CD4-positive, CD25-positive, alpha-beta regulatory T cell (primary cell): Measurements from ENCODE around the gene ARL16. TPM values are rescaled to one million over a fixed set of nuclear protein-coding genes. Genes with fewer than 3 reads are reported as not detected.

ENCODE experiments used
- ATAC-seq, 2 donors: fragments of 150-1000 bp; cut with Tn5 transposase; one replicate each; pipeline ENCODE4 v1.10.0; 2021; ENCODE audit warnings: low read depth in 2 of 2, moderate number of reproducible peaks in 2 of 2, moderate library complexity in 1 of 2
- DNase-seq, 3 donors: peaks; one replicate each; pipeline versions ENCODE4 v3.0.0 to v3.0.0-alpha.2; 2012 to 2022; ENCODE audit warnings: mixed read lengths in 1 of 3
- H3K27ac ChIP-seq: one replicate; pipeline ENCODE4 v1.7.0; 2013; ENCODE audit warnings: mild to moderate bottlenecking, low read length; ENCODE audit not compliant: insufficient read depth, poor library complexity, severe bottlenecking
- H3K27me3 ChIP-seq: one replicate; pipeline ENCODE4 v1.7.0; 2013; ENCODE audit warnings: low read length; ENCODE audit not compliant: control insufficient read depth, insufficient read depth
- H3K36me3 ChIP-seq: one replicate; pipeline ENCODE4 v1.7.0; 2013; ENCODE audit warnings: mild to moderate bottlenecking, low read length, moderate library complexity; ENCODE audit not compliant: control insufficient read depth, insufficient read depth
- H3K4me1 ChIP-seq: 2 replicates; pipeline ENCODE4 v1.7.0; 2013; ENCODE audit warnings: mild to moderate bottlenecking, low read length; ENCODE audit not compliant: insufficient read depth, control insufficient read depth, poor library complexity, severe bottlenecking
- H3K4me3 ChIP-seq: one replicate; pipeline ENCODE4 v1.7.0; 2013; ENCODE audit warnings: low read depth, mild to moderate bottlenecking, low read length, moderate library complexity
- H3K9me3 ChIP-seq, 2 experiments: 1 replicate in 1 of 2; 2 replicates in 1 of 2; pipeline ENCODE4 v1.7.0; 2013; ENCODE audit warnings: low read length in 2 of 2, mild to moderate bottlenecking in 1 of 2, moderate library complexity in 1 of 2; ENCODE audit not compliant: control insufficient read depth in 2 of 2
- H3K27ac Mint-ChIP-seq, 3 donors: one replicate each; pipeline ENCODE4 v1.8.0; 2020 to 2022; ENCODE audit warnings: mild to moderate bottlenecking in 3 of 3, mixed read lengths in 3 of 3, moderate library complexity in 2 of 3
- H3K27me3 Mint-ChIP-seq: one replicate; pipeline ENCODE4 v1.8.0; 2022; ENCODE audit warnings: mild to moderate bottlenecking, mixed read lengths
- H3K36me3 Mint-ChIP-seq: one replicate; pipeline ENCODE4 v1.8.0; 2020; ENCODE audit warnings: mixed read lengths
- H3K4me1 Mint-ChIP-seq, 4 donors: one replicate each; pipeline ENCODE4 v1.8.0; 2020 to 2022; ENCODE audit warnings: mixed read lengths in 4 of 4, mild to moderate bottlenecking in 1 of 4
- H3K4me3 Mint-ChIP-seq, 4 donors: one replicate each; pipeline ENCODE4 v1.8.0; 2020 to 2022; ENCODE audit warnings: mild to moderate bottlenecking in 4 of 4, mixed read lengths in 4 of 4, moderate library complexity in 3 of 4
- H3K9me3 Mint-ChIP-seq, 7 donors: one replicate each; pipeline ENCODE4 v1.8.0; 2020 to 2022; ENCODE audit warnings: mixed read lengths in 7 of 7, mild to moderate bottlenecking in 3 of 7, moderate library complexity in 2 of 7
- polyA plus RNA-seq, 4 donors: library from polyadenylated mRNA; unstranded; fragments of 300-500 nt; fragmentation: Illumina TruSeq; gene quantifications; one replicate each; pipeline ENCODE4 v1.2.3, GENCODE V29; 2021
- total RNA-seq: library from RNA; stranded (reverse); gene quantifications from one replicate; pipeline ENCODE4 v1.2.3, GENCODE V29; 2022

The ARL16 gene
- total and polyA plus RNA-seq, 5 donors from 2014 or later = 24.7 to 34.7 (median 26.5) TPM

DNA sequence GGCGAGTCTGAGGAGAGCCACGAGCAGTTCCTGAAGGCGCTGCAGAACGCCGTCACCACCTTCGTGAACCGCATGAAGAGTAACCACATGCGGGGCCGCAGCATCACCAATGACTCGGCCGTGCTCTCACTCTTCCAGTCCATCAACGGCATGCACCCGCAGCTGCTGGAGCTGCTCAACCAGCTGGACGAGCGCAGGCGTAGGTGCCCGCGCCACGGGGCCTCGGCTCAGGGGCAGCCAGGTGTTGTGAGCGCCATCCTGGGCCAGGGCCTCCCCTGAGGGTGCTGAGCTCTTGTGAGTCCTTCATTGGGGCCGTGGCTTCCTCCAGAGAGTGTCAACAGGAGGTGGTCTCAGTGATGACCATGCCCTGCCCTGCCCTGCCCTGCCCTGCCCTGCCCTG lies 12.2 kb upstream of the ARL16 start:
- peaks cover 12% of the 10 kb centered on the region for H3K36me3 Mint-ChIP-seq

GRCh38 chr17:81695211-81695610 lies 11.6 kb upstream of the ARL16 start:
- Mint-ChIP-seq H3K9me3 (no peaks in the 10 kb centered on the region), H3K4me3 (no peak overlapping the region), H3K4me1 (peaks cover 0 to under 1% (median 0%) of the 10 kb centered on the region in 4 donors), H3K27me3 (no peaks in the 10 kb centered on the region), H3K27ac (no peak overlapping the region), H3K36me3 (peaks cover 12% of the 10 kb centered on the region)
- Histone ChIP-seq H3K9me3 (no peaks in the 10 kb centered on the region), H3K4me3 (no peak overlapping the region), H3K36me3 (peaks cover 68% of the 10 kb centered on the region), H3K27me3 (no peaks in the 10 kb centered on the region), H3K4me1 (no peaks in the 10 kb centered on the region), H3K27ac (no peak overlapping the region)
- ATAC-seq = no peak
- DNase-seq = no peak

More for the DNA sequence above, 12.2 kb upstream of the ARL16 start:
- no peak overlapping the region for H3K27ac Mint-ChIP-seq
- ATAC-seq (no peak), DNase-seq (no peak)
- H3K4me1 Mint-ChIP-seq = peaks cover 0 to 2% (median 0%) of the 10 kb centered on the region in 4 donors
- H3K4me1 ChIP-seq = no peaks in the 10 kb centered on the region
- peaks cover 65% of the 10 kb centered on the region for H3K36me3 ChIP-seq
- H3K27ac ChIP-seq = no peak overlapping the region
- H3K4me3 Mint-ChIP-seq = no peak overlapping the region
- no peaks in the 10 kb centered on the region for H3K27me3 ChIP-seq
- no peaks in the 10 kb centered on the region for H3K27me3 Mint-ChIP-seq
- H3K4me3 ChIP-seq = no peak overlapping the region
- no peaks in the 10 kb centered on the region for H3K9me3 Mint-ChIP-seq
- H3K9me3 ChIP-seq = no peaks in the 10 kb centered on the region

- peaks cover 72% of the 10 kb centered on the region for H3K36me3 ChIP-seq
- DNase-seq (no peak), ATAC-seq (no peak)
- no peaks in the 10 kb centered on the region for H3K4me1 ChIP-seq
- no peaks in the 10 kb centered on the region for H3K9me3 ChIP-seq
- no peak overlapping the region for H3K4me3 Mint-ChIP-seq
- H3K9me3 Mint-ChIP-seq = no peaks in the 10 kb centered on the region
- H3K4me1 Mint-ChIP-seq = peaks cover 0 to 4% (median 0%) of the 10 kb centered on the region in 4 donors
- H3K4me3 ChIP-seq = no peak overlapping the region
- no peak overlapping the region for H3K27ac ChIP-seq
- H3K27ac Mint-ChIP-seq = no peak overlapping the region
- no peaks in the 10 kb centered on the region for H3K27me3 Mint-ChIP-seq
- H3K27me3 ChIP-seq = no peaks in the 10 kb centered on the region
- peaks cover 12% of the 10 kb centered on the region for H3K36me3 Mint-ChIP-seq
These were observed 11.2 kb upstream of the ARL16 start for GRCh38 chr17:81694810-81695209.

GRCh38 chr17:81693509-81694210 lies 10.1 kb upstream of the ARL16 start:
- Mint-ChIP-seq H3K9me3 (no peaks in the 10 kb centered on the region), H3K27ac (no peak overlapping the region), H3K27me3 (no peaks in the 10 kb centered on the region), H3K4me3 (no peak overlapping the region), H3K4me1 (peaks cover 0 to 8% (median 0%) of the 10 kb centered on the region in 4 donors), H3K36me3 (peaks cover 10% of the 10 kb centered on the region)
- Histone ChIP-seq H3K4me3 (no peak overlapping the region), H3K4me1 (no peaks in the 10 kb centered on the region), H3K27ac (no peak overlapping the region), H3K27me3 (no peaks in the 10 kb centered on the region), H3K9me3 (no peaks in the 10 kb centered on the region), H3K36me3 (peaks cover 76% of the 10 kb centered on the region)
- DNase-seq (no peak), ATAC-seq (no peak)

GRCh38 chr17:81691608-81692007 lies 8.0 kb upstream of the ARL16 start:
- Mint-ChIP-seq H3K36me3 (peaks cover 7% of the 10 kb centered on the region), H3K27ac (no peak overlapping the region), H3K4me3 (no peak overlapping the region), H3K9me3 (no peaks in the 10 kb centered on the region), H3K27me3 (no peaks in the 10 kb centered on the region), H3K4me1 (peaks cover 0 to 14% (median 0%) of the 10 kb centered on the region in 4 donors)
- Histone ChIP-seq H3K9me3 (no peaks in the 10 kb centered on the region), H3K36me3 (peaks cover 79% of the 10 kb centered on the region), H3K27me3 (no peaks in the 10 kb centered on the region), H3K4me1 (no peaks in the 10 kb centered on the region), H3K27ac (no peak overlapping the region), H3K4me3 (no peak overlapping the region)
- ATAC-seq (no peak), DNase-seq (no peak)

GRCh38 chr17:81691196-81691595 lies 7.6 kb upstream of the ARL16 start:
- peaks cover 79% of the 10 kb centered on the region for H3K36me3 ChIP-seq
- H3K36me3 Mint-ChIP-seq = peaks cover 10% of the 10 kb centered on the region
- no peak for DNase-seq

DNA sequence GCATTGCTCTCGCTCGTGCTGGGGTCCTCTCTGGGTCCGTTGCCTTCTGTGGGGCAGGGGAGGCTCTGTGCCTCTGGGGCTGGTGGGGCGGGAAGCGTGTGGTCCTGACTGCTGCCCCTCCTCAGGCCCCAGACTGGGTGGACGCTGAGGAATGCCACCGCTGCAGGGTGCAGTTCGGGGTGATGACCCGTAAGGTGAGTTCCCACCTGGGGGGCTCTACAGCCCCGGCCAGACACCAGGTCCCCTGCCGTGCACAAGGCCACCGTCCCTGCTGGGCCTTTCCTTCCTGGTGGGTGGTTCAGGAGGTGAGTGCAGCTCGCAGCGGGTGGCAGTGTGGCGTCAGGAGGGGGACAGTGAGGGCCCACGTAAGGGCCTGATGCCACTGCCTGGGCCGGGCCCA lies 7.0 kb upstream of the ARL16 start:
- H3K4me1 ChIP-seq = peaks cover 3% of the 10 kb centered on the region
- Mint-ChIP-seq H3K27me3 (no peaks in the 10 kb centered on the region), H3K4me1 (peaks cover 0 to 20% (median 1%) of the 10 kb centered on the region in 4 donors), H3K27ac (no peak overlapping the region), H3K4me3 (peak overlapping the region in 1 of 4 donors; percentile 58), H3K36me3 (peaks cover 11% of the 10 kb centered on the region), H3K9me3 (no peaks in the 10 kb centered on the region)
- H3K4me3 ChIP-seq = no peak overlapping the region
- no peak for ATAC-seq
- no peak overlapping the region for H3K27ac ChIP-seq
- no peaks in the 10 kb centered on the region for H3K9me3 ChIP-seq
- DNase-seq = no peak
- no peaks in the 10 kb centered on the region for H3K27me3 ChIP-seq
- peaks cover 74% of the 10 kb centered on the region for H3K36me3 ChIP-seq

More at GRCh38 chr17:81691196-81691595, 7.6 kb upstream of the ARL16 start:
- Mint-ChIP-seq H3K27ac (peak overlapping the region in 1 of 3 donors; percentile 49), H3K9me3 (no peaks in the 10 kb centered on the region), H3K4me1 (peaks cover 0 to 16% (median under 1%) of the 10 kb centered on the region in 4 donors), H3K27me3 (no peaks in the 10 kb centered on the region), H3K4me3 (no peak overlapping the region)
- Histone ChIP-seq H3K4me1 (no peaks in the 10 kb centered on the region), H3K27ac (no peak overlapping the region), H3K27me3 (no peaks in the 10 kb centered on the region), H3K9me3 (no peaks in the 10 kb centered on the region), H3K4me3 (no peak overlapping the region)
- ATAC-seq = no peak

- no peak overlapping the region for H3K27ac Mint-ChIP-seq
- DNase-seq (no peak), ATAC-seq (no peak)
- peaks cover 8% of the 10 kb centered on the region for H3K4me1 ChIP-seq
- peaks cover 71% of the 10 kb centered on the region for H3K36me3 ChIP-seq
- peaks cover 0 to 25% (median 1%) of the 10 kb centered on the region in 4 donors for H3K4me1 Mint-ChIP-seq
- no peaks in the 10 kb centered on the region for H3K27me3 ChIP-seq
- no peak overlapping the region for H3K4me3 ChIP-seq
- no peaks in the 10 kb centered on the region for H3K27me3 Mint-ChIP-seq
- H3K36me3 Mint-ChIP-seq = peaks cover 11% of the 10 kb centered on the region
- H3K27ac ChIP-seq = no peak overlapping the region
- no peaks in the 10 kb centered on the region for H3K9me3 Mint-ChIP-seq
- H3K9me3 ChIP-seq = no peaks in the 10 kb centered on the region
- H3K4me3 Mint-ChIP-seq = peak overlapping the region in 1 of 4 donors; percentile 58
These were observed 6.5 kb upstream of the ARL16 start for GRCh38 chr17:81690066-81690465.
